NCI-H748 (cell line): Measurements from ENCODE around the gene TMEM234.

ENCODE experiments used
- DNase-seq: peaks from one replicate; lab custom pipeline; 2025; ENCODE audit not compliant: unreplicated experiment; lab: John Stamatoyannopoulos, UW

TMEM234 gene

DNA sequence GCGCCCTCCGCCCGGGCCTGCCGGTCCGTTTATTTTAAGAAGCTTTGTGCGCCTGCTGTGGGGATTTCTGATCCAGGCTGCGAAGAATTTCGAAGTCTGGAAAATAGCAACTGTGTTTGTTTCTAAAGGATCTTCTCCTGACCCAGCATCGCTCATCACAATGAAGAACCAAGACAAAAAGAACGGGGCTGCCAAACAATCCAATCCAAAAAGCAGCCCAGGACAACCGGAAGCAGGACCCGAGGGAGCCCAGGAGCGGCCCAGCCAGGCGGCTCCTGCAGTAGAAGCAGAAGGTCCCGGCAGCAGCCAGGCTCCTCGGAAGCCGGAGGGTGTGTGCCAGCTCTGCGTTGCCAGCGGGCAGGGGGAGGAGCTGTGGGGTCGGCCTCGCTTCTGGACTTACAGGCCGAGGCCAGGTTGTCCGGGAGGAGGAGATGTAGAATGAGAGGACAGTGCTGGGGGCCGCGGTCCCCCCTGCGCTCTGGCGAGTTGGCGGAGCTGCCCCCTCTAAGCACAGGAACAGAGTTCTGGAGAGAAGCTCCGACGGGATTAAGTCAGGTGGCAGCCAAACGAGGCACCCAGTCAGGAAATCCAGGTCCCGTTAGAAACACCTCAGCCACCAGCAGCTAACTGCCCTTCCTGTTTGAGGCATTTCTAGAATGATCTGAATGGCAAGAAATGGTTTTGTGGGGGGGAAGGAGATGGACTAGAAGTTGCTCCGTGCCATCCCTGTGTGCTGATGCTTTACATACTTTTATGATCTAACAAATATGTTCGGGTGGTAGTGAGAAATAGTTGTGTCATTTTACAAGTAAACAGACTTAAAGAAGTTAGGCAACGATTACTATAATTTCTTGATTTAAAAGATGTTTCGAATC is 41.7 kb downstream of the TMEM234 start:
- DNase-seq: peak; percentile 48

- peak; percentile 92 for DNase-seq
Measured at GRCh38 chr1:32179443-32180185, 42.5 kb downstream of the TMEM234 start, which contains the start of gene TXLNA. TXLNA (plus strand) TSS chr1:32179675; CDS start chr1:32180346, 671 bp downstream.

- DNase-seq: no peak
Measured at GRCh38 chr1:32179193-32179442, 43.0 kb downstream of the TMEM234 start.

- no peak for DNase-seq
Measured at GRCh38 chr1:32178380-32179192, 43.6 kb downstream of the TMEM234 start.

- no peak for DNase-seq
Measured at GRCh38 chr1:32172621-32173245, 49.4 kb downstream of the TMEM234 start.

DNA sequence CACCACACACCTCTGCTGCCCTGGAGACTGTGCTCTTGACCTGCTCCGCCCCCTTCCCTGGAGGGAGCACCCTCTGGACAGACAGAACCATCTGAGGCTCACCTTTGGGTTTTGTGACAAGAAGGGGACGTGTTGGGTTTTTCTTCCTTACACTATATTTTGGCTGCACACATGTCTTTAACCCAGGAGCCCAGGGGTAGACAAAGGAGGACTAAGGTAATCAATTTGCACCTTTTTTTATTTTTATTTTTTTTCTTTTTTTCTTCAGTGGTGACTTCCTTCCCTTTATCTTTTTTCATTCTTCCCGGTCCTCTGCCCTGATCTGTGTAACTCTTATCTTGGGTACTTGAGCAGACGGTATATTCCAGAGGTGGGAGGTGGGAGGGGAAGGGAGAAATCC is 51.2 kb downstream of the TMEM234 start:
- no peak for DNase-seq
